NCI-H446 treated with DMSO at 0.1 percent for 48 hours (cell line): Measurements from ENCODE around the gene CAMK2G.
A peak's percentile ranks its signal among the peaks of the same experiment; 100 is the strongest.

Experiments used
- DNase-seq: peaks from one replicate; lab custom pipeline; 2025; lab: John Stamatoyannopoulos, UW

Gene CAMK2G

GRCh38 chr10:73863039-73863817, 11.1 kb downstream of the CAMK2G start:
- no peak for DNase-seq

GRCh38 chr10:73862011-73862410, 12.3 kb downstream of the CAMK2G start:
- DNase-seq, result no peak

DNA sequence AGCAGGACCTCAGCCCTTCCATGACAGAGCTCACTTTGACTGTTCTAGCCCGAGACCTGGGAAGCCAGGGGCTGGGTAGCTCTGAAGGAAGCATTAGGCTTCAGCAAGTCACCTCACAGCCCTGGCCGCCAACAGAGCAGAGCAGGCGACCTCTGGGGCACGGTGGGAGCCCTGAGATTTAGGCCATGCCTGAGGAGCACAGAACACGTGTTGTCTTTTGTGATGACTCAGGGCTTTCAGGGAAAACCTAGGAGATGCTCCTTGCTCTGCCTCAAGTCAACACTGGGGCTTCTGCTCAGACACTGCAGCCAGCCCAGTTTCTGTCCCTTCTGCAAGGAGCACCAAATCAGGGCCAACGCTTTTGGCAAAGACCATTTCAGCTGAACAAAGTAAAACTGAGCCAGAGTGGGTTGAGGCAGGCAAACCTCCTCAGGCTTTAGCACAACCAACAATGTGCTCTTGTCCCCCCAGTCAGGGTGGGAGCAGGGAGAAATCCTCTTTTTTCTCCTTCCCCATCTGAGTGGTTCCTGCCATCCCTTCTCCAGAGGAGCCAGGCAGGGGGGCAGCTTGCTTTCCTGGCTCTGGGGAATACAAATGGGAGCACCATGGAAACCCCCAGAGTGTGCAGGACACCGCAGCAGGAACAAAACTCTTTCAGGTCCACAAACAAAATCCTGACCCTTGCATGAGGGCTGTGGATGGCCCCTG, 14.4 kb downstream of the CAMK2G start:
- DNase-seq, result no peak

DNA sequence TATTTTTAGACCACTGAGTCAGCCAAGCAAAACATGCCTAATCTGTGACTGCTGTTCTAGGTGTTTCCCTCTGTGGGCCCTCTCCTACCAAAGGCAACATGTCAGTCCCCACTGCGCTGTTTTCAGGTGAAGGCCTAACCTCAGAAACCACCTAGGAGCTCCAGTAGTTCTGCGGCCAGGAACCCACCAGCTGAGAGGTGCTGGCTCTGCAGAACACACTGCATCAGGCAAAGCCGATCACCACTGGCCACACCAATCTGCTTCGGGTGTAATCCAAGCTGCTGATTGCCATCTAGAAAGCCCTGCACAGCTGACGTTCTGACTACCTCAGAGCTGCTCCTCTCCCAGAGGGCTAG, 14.9 kb downstream of the CAMK2G start:
- no peak for DNase-seq

DNA sequence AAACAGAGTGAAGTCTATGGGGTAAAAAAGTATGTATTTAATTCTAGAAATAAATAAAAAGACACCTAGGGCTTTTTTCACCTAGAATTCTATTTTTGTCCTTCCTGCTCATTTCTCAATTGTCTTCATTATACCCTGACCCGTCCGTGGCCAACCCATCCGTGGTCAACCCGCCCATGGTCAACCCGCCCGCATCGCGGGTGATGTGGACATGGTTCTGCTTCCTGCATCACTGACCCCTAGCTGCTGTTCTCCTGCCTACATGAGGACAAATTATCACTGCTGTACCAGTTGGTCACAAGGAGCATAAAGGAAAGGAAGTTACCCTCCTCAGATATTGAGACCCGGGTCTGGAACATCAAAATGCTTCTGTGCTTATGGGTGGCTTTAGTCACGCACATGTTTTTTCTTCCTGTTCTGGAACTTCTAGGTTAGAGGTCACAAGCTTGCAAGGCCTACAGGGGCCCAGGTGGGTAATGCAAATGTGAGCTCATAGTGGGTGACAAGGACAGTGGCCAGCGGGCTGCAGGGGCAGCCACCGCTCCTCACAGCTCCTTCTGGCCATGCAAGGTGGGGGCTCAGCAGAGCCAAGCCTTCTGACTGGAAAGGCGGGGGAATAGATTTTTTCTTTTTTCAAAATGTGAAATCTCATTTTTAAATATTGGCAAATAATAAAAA, 15.5 kb downstream of the CAMK2G start:
- no peak for DNase-seq

- no peak for DNase-seq
These were observed 16.2 kb downstream of the CAMK2G start for GRCh38 chr10:73858013-73858708.

- DNase-seq, result no peak
These were observed 16.9 kb downstream of the CAMK2G start for GRCh38 chr10:73857446-73857845.

- DNase-seq, result no peak
These were observed 18.1 kb downstream of the CAMK2G start for GRCh38 chr10:73856261-73856660.

GRCh38 chr10:73855413-73855812, 18.9 kb downstream of the CAMK2G start:
- DNase-seq, result no peak

- no peak for DNase-seq
These were observed 20.0 kb downstream of the CAMK2G start for GRCh38 chr10:73854310-73854709.

DNA sequence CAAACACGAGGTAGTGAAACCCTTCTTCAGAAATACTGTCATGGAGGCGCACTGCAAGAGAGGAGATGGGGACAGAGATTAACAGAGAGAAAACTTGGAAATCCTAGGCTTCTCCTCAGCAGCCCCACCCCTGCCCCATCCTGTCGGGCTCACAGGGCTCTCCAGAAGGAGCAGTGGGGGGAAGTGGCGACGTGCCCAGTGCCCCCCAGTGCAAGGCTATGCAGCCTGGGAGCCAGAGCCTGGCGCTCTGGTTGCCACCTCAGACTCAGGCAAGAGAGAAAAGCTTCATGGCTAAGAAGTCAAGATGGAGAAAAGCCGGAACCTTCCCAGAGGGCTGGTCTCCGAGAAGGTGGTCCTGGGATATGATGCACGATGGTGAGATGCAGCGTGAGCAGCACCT, 21.2 kb downstream of the CAMK2G start:
- DNase-seq, result no peak

GRCh38 chr10:73850863-73851461, 23.4 kb downstream of the CAMK2G start:
- no peak for DNase-seq

GRCh38 chr10:73850211-73850610, 24.1 kb downstream of the CAMK2G start:
- DNase-seq, result no peak

GRCh38 chr10:73848821-73849489, 25.4 kb downstream of the CAMK2G start:
- DNase-seq, result peak; percentile 1

GRCh38 chr10:73847031-73847430, 27.3 kb downstream of the CAMK2G start:
- DNase-seq, result no peak

GRCh38 chr10:73843261-73843660, 31.1 kb downstream of the CAMK2G start:
- DNase-seq, result no peak

- DNase-seq, result no peak
These were observed 32.0 kb downstream of the CAMK2G start for GRCh38 chr10:73842349-73842748.

- DNase-seq, result no peak
These were observed 32.6 kb downstream of the CAMK2G start for GRCh38 chr10:73841526-73842285.

GRCh38 chr10:73841061-73841421, 33.3 kb downstream of the CAMK2G start:
- DNase-seq, result no peak

- no peak for DNase-seq
These were observed 33.8 kb downstream of the CAMK2G start for GRCh38 chr10:73840403-73841060.
